Measurements from ENCODE around the gene ESYT2.

The ESYT2 gene

DNA sequence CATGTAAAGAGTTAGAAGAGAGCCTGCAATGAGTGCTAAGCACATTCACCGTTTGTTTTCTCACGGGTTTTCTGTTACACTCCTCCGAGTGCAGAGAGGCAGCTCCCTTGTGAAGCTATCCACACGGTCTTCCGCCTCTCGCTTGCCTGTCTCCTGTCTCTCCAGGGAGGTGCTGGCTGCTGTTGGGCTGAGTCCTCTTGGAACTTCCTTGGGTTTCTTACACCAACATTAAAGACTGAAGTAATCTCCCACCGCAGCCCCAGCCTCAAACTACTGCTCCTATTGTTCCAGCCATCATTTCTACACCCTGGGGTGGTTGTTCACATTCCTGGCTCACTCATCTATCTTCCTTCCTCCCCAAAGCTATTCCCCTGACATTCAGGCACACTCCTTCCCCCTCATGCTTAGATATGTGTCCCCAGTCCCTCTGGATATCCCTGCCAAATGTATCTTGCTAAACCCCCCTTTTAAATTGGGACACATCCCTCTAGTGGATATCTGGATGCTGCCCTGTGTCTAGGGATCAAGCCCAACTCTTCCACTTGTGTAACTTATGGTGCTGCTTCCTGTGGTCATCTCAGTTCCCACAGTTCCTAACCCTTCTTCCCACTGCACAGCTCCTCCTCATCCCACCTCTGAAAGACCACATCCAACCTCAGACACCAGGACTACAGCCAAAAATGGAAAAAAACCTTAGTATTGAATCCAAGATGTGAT is 14.1 kb downstream of the ESYT2 start:
- CTCF ChIA-PET, result interaction anchor here (0.9 to 1.5 kb wide), 7 partner anchors 8 to 49 kb away, joined by 3 to 6 read pairs (median 4); no protein-coding TSS in a partner anchor
- DNase-seq (ENCODE audit: extremely low spot score), result no peak
- POLR2A ChIA-PET, result no interaction called here
- TF ChIP-seq, protein P1, sequence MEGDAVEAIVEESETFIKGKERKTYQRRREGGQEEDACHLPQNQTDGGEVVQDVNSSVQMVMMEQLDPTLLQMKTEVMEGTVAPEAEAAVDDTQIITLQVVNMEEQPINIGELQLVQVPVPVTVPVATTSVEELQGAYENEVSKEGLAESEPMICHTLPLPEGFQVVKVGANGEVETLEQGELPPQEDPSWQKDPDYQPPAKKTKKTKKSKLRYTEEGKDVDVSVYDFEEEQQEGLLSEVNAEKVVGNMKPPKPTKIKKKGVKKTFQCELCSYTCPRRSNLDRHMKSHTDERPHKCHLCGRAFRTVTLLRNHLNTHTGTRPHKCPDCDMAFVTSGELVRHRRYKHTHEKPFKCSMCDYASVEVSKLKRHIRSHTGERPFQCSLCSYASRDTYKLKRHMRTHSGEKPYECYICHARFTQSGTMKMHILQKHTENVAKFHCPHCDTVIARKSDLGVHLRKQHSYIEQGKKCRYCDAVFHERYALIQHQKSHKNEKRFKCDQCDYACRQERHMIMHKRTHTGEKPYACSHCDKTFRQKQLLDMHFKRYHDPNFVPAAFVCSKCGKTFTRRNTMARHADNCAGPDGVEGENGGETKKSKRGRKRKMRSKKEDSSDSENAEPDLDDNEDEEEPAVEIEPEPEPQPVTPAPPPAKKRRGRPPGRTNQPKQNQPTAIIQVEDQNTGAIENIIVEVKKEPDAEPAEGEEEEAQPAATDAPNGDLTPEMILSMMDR (IDR thresholded peaks at IDR 0.05; ENCODE audit: control extremely low read depth, extremely low read depth, low read depth, missing control alignments), result no peak

DNA sequence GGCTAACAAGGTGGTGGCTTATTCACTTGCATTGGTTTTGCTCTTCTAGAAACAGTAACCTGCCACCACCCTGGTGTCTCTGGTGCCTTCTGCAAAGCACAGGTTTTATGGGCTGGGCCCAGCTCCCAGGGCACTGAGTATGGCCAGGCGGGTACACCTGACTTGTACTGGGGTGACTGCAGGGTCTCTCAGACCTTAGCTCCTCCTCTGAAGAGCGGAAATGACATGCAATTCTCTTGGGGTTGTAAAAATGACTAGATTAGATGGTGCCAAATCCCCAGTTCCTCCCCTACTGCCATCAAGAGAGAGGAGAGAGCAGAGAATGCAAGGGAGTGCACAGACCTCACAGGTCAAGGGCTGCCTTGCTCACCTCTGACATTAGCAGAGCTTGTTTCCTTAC is 14.7 kb downstream of the ESYT2 start:
- ChIA-PET POLR2A (no interaction called here), CTCF (interaction anchor here (0.9 to 1.5 kb wide), 3 partner anchors 10 to 44 kb away, joined by 3 to 6 read pairs (median 3); no protein-coding TSS in a partner anchor)
- TF ChIP-seq, protein P1 (IDR thresholded peaks at IDR 0.05; ENCODE audit: control extremely low read depth, extremely low read depth, low read depth, missing control alignments), result no peak
- DNase-seq (ENCODE audit: extremely low spot score), result no peak

DNA sequence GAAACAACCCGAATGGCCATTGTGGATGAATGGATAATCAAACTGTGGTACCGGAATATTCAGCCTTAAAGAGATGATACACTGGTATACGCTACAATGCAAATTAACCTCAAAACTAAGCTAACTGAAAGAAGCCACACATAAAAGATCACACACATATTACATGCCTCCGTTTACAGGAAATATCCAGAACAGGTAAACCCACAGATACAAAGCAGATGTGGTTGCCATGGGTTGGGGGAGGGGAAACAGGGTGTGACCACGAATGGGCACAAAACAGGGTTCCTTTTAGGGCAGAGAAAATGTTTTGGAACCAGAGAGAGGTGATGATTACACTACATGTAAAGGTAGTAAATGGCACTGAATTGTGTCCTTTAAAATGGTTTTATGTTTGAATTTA is 16.6 kb downstream of the ESYT2 start:
- ChIA-PET CTCF (interaction anchor here (1.3 kb wide), 1 partner anchor 46 kb away, joined by 3 read pairs; no protein-coding TSS in a partner anchor), POLR2A (interaction anchor here (1.0 kb wide), 1 partner anchor 45 kb away, joined by 5 read pairs; no protein-coding TSS in a partner anchor)
- TF ChIP-seq, protein P1 (IDR thresholded peaks at IDR 0.05; ENCODE audit: control extremely low read depth, extremely low read depth, low read depth, missing control alignments), result no peak
- DNase-seq (ENCODE audit: extremely low spot score), result no peak

DNA sequence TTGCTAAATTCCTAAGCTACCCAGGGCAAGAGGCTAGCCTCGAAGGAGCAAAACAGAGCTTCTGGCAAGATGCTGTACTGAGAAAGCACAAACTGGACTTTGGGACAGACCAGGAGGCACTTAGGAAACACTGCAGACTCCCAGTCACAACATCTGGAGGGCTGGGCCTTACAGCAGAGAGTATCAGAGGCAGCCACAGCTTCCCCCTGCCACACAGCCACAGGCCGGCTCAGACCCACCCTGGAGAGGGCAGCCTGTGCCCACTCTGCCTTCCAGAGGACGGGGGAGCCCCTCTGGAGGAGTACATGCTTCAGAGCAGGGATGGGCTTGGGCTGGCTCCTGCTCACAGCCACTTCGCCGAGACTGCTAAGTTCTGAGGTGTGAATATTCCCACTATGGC is 17.4 kb downstream of the ESYT2 start:
- CTCF ChIA-PET, result interaction anchor here (0.7 to 1.3 kb wide), 4 partner anchors 10 to 47 kb away, joined by 3 to 5 read pairs (median 4); no protein-coding TSS in a partner anchor
- POLR2A ChIA-PET, result interaction anchor here (1.0 kb wide), 1 partner anchor 46 kb away, joined by 5 read pairs; no protein-coding TSS in a partner anchor
- DNase-seq (ENCODE audit: extremely low spot score), result no peak
- TF ChIP-seq, protein P1 (IDR thresholded peaks at IDR 0.05; ENCODE audit: control extremely low read depth, extremely low read depth, low read depth, missing control alignments), result no peak

DNA sequence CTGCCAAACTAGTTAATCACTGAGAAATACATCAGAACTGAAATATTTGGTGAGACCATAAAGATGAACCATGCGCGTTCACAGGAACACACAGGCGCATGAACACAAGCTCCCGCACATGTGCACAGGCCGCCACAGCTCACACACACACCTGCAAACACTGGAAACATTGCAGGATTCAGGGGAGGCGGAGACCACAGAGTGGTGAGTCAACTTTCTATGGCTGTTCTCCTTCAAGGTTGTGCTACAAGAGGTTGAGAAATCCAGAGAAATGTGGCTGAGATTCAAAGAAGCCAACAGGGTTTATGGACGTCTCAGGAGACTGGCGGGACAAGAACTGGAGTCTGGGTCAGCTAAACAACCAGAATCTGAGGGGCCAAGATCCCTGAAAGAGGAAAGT is 17.8 kb downstream of the ESYT2 start:
- ChIA-PET POLR2A (no interaction called here), CTCF (interaction anchor here (0.7 to 1.3 kb wide), 3 partner anchors 10 to 16 kb away, joined by 3 to 5 read pairs (median 4); no protein-coding TSS in a partner anchor)
- TF ChIP-seq, protein P1 (IDR thresholded peaks at IDR 0.05; ENCODE audit: control extremely low read depth, extremely low read depth, low read depth, missing control alignments), result no peak
- DNase-seq (ENCODE audit: extremely low spot score), result no peak

DNA sequence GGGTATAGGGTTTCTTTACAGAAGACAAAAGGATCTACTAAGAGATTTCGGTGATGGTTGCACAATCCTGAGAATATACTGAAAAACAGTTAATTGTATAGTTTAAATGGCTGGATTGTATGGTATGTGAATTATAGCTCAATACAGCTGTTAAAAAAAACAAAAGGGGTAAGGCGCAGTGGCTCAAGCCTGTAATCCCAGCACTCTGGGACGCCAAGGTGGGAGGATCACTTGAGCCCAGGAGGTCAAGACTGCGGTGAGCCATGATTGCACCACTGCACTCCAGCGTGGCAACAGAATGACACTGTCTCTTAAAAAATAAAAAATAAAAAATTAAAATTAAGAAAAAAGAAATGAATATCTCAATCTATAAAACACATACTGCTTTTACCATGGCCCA is 18.5 kb downstream of the ESYT2 start:
- CTCF ChIA-PET, result interaction anchor here (1.2 to 1.3 kb wide), 2 partner anchors 13 to 23 kb away, joined by 4 to 5 read pairs; no protein-coding TSS in a partner anchor
- no peak for DNase-seq (ENCODE audit: extremely low spot score)
- TF ChIP-seq, protein P1 (IDR thresholded peaks at IDR 0.05; ENCODE audit: control extremely low read depth, extremely low read depth, low read depth, missing control alignments), result no peak
- POLR2A ChIA-PET, result no interaction called here
